Measurements from ENCODE around the gene FCHSD2.

Gene FCHSD2

GRCh38 chr11:72975778-72976521 lies 166.2 kb downstream of the FCHSD2 start:
- TF ChIP-seq MAX (IDR thresholded peaks at IDR 0.05; ENCODE audit: low read depth, low read length) (peak; percentile 33; the same call in 1 of the 2 replicates), POLR2A (IDR thresholded peaks at IDR 0.05; ENCODE audit: extremely low read depth, insufficient read length) (no peak), MYC (IDR thresholded peaks at IDR 0.05; ENCODE audit: low read depth, low read length) (peak; percentile 34)
- H3K4me3 ChIP-seq (ENCODE audit: low read depth, low read length) = no peak overlapping the region
- peak; percentile 86 for DNase-seq (ENCODE audit: low read depth)

GRCh38 chr11:72974487-72975205 lies 167.5 kb downstream of the FCHSD2 start:
- TF ChIP-seq MAX (IDR thresholded peaks at IDR 0.05; ENCODE audit: low read depth, low read length) = no peak
- TF ChIP-seq CTCF (IDR thresholded peaks at IDR 0.05; ENCODE audit: low read depth, low read length) = no peak
- TF ChIP-seq POLR2A (IDR thresholded peaks at IDR 0.05; ENCODE audit: extremely low read depth, insufficient read length) = no peak
- TF ChIP-seq MYC (IDR thresholded peaks at IDR 0.05; ENCODE audit: low read depth, low read length) = no peak
- no peak for DNase-seq (ENCODE audit: low read depth)
- H3K4me3 ChIP-seq (ENCODE audit: low read depth, low read length) = no peak overlapping the region

- no peak overlapping the region for H3K4me3 ChIP-seq (ENCODE audit: low read depth, low read length)
- no peak for TF ChIP-seq MAX (IDR thresholded peaks at IDR 0.05; ENCODE audit: low read depth, low read length)
- TF ChIP-seq POLR2A (IDR thresholded peaks at IDR 0.05; ENCODE audit: extremely low read depth, insufficient read length) = no peak
- no peak for TF ChIP-seq CTCF (IDR thresholded peaks at IDR 0.05; ENCODE audit: low read depth, low read length)
- no peak for TF ChIP-seq MYC (IDR thresholded peaks at IDR 0.05; ENCODE audit: low read depth, low read length)
- peak; percentile 28 for DNase-seq (ENCODE audit: low read depth)
Measured at GRCh38 chr11:72972496-72973128, 169.5 kb downstream of the FCHSD2 start.

- H3K4me3 ChIP-seq (ENCODE audit: low read depth, low read length) = no peak overlapping the region
- no peak for DNase-seq (ENCODE audit: low read depth)
- TF ChIP-seq CTCF (IDR thresholded peaks at IDR 0.05; ENCODE audit: low read depth, low read length) (no peak), MAX (IDR thresholded peaks at IDR 0.05; ENCODE audit: low read depth, low read length) (no peak), MYC (IDR thresholded peaks at IDR 0.05; ENCODE audit: low read depth, low read length) (no peak), POLR2A (IDR thresholded peaks at IDR 0.05; ENCODE audit: extremely low read depth, insufficient read length) (no peak)
Measured at GRCh38 chr11:72971192-72971967, 170.7 kb downstream of the FCHSD2 start.

GRCh38 chr11:72970557-72971118 lies 171.5 kb downstream of the FCHSD2 start:
- DNase-seq (ENCODE audit: low read depth) = no peak
- H3K4me3 ChIP-seq (ENCODE audit: low read depth, low read length) = no peak overlapping the region
- TF ChIP-seq MYC (IDR thresholded peaks at IDR 0.05; ENCODE audit: low read depth, low read length) = no peak

- H3K4me3 ChIP-seq (ENCODE audit: low read depth, low read length) = no peak overlapping the region
- TF ChIP-seq MYC (IDR thresholded peaks at IDR 0.05; ENCODE audit: low read depth, low read length) (no peak), CTCF (IDR thresholded peaks at IDR 0.05; ENCODE audit: low read depth, low read length) (no peak), MAX (IDR thresholded peaks at IDR 0.05; ENCODE audit: low read depth, low read length) (no peak), POLR2A (IDR thresholded peaks at IDR 0.05; ENCODE audit: extremely low read depth, insufficient read length) (no peak)
- DNase-seq (ENCODE audit: low read depth) = peak; percentile 68
Measured at GRCh38 chr11:72969894-72970335, 172.2 kb downstream of the FCHSD2 start.

All from NB4 (cell line).